Middle frontal gyrus (tissue), 1 donor: Measurements from ENCODE around the gene HOMER2.
A peak's percentile ranks its signal among the peaks of the same experiment; 100 is the strongest.
"Not testable (repeated sequence)": the region's sequence is repeated elsewhere in the genome, so short reads cannot be mapped to it uniquely, and the experiment has no call there.

ENCODE experiments used
- DNase-seq: peaks from one replicate; pipeline ENCODE4 v3.0.0-alpha.2; 2015; ENCODE audit warnings: low spot score; ENCODE audit errors: extremely low spot score

The HOMER2 gene

GRCh38 chr15:82835391-82835917, 117.1 kb downstream of the HOMER2 start:
- no peak for DNase-seq

DNA sequence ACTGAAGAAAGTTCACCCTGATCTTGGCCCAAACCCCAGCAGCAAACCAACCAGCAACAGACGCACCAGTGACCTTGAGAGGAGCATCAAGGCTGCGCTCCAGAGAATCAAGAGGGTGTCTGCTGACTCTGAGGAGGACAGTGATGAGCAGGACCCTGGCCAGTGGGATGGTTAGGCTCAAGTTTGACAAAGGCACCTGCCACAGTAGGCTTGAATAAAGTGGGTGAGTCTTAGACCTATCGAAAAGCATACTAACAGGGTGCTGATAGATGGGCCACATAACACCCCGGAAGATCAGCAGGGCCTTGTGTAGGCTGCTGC, 119.2 kb downstream of the HOMER2 start:
- no peak for DNase-seq

- peak; percentile 18 for DNase-seq
Measured at GRCh38 chr15:82832601-82833361, 119.7 kb downstream of the HOMER2 start.

- no peak for DNase-seq
Measured at GRCh38 chr15:82831894-82832600, 120.5 kb downstream of the HOMER2 start.

DNA sequence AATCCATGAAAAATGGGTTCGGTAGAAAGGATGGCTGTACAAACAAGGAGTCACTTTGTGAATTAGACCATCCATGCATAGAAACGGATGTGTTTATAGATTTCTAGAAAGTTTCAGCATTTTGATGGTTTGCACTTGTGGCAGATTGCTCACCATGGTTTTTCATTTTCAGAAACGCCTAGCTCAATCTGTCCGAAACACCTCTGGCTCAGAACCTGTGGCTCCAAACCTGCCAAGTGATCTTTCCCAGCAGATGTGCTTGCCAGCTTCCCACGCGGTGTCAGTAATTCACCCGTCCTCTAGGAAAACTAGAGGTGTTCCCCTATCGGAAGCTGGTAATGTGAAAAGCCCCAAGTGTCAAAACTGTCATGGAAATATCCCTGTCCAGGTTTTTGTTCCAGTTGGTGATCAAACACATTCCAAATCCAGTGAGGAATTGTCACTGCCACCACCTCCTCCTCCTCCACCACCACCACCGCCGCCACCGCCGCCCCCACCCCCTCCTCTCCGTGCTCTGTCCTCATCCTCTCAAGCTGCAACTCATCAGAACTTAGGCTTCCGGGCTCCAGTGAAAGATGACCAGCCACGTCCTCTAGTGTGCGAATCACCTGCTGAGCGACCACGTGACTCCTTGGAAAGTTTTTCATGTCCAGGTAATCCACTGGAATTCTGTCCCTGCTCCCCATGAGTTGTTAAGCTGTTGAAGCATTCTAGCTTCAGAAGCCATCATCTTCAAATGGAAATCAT, 121.9 kb downstream of the HOMER2 start:
- no peak for DNase-seq

DNA sequence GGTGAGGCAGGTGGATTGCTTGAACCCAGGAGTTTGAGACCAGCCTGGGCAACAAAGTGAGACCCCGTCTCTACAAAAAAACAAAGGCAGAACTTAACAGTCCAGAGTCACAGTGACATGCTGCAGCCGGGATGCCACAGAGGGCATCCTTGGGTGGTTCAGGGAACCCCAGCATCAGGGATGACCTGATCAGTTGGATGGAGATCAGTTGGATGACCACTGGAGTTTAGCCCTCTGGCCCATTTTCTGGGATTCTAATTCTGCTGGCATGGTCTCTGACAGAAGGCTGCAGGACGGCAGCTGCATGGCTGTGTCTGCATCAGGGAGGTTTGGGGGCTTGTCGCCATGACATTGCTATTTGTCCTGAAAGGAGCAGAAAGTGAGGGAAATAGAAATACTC, 123.3 kb downstream of the HOMER2 start:
- no peak for DNase-seq

DNA sequence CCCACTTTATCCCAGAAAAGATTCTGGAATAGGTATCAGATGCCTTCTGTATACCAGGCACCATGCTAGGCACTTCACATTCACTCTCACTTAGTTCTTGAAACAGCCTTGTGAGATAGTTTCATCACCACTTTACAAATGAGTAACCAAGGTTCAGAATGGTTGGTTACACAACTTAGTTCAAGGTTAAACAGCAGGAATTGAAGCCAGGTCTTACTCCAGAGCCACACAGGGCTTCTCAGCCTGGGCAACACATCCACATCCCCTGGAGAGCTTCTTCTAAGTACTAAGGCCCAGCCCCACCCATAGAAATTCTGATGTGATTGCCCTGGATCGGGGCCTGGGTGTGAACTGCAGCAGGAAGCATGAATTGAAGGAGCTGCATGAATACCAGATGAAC, 124.4 kb downstream of the HOMER2 start:
- DNase-seq, result no peak

DNA sequence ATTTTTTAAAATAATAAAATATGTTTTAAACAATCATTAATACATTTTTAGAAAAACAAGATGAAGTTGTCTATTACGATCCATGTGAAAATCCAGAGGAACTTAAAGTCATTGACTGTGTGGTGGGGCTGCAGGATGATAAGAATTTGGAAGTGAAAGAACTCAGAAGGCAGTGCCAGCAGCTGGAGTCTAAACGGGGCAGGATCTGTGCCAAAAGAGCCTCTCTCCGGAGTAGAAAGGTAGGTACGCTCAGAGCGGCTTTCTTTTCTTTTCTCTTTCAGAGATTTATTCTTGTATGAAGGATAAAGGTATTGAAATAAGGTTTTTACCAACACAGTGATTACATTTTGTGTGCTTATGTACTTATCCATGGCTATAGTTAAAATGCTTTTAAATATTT, 129.5 kb downstream of the HOMER2 start:
- DNase-seq, result no peak

GRCh38 chr15:82821851-82822250, 130.7 kb downstream of the HOMER2 start:
- not testable (repeated sequence) for DNase-seq

- DNase-seq, result not testable (repeated sequence)
Measured at GRCh38 chr15:82821396-82821795, 131.1 kb downstream of the HOMER2 start.

- no peak for DNase-seq
Measured at GRCh38 chr15:82820128-82820527, 132.4 kb downstream of the HOMER2 start.

- no peak for DNase-seq
Measured at GRCh38 chr15:82812994-82813393, 139.5 kb downstream of the HOMER2 start.

DNA sequence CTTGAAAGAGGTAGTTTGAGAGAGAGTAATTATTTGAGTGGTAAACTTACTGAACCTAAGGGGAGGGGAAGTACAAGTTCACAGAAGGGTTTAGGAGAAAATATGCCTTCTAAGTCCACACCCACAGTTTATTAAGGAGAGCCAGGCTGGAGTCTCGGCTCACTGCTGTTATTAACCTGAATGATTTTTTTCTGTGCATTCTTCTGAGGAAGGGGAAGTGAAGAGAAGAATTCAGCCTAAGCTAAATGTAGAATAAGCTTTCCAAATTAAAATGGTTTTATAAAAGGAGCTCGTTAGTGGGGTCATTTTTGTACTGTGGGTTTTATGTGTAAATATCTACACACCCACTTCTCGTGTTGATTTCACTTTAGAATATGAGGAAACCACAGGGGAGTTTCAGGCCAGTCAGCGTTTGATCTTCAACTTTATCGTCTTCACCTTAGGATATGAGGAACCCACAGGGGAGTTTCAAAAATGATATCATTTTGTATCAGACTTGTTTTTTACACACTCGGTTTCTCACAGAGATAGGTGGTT, 141.6 kb downstream of the HOMER2 start:
- no peak for DNase-seq

DNA sequence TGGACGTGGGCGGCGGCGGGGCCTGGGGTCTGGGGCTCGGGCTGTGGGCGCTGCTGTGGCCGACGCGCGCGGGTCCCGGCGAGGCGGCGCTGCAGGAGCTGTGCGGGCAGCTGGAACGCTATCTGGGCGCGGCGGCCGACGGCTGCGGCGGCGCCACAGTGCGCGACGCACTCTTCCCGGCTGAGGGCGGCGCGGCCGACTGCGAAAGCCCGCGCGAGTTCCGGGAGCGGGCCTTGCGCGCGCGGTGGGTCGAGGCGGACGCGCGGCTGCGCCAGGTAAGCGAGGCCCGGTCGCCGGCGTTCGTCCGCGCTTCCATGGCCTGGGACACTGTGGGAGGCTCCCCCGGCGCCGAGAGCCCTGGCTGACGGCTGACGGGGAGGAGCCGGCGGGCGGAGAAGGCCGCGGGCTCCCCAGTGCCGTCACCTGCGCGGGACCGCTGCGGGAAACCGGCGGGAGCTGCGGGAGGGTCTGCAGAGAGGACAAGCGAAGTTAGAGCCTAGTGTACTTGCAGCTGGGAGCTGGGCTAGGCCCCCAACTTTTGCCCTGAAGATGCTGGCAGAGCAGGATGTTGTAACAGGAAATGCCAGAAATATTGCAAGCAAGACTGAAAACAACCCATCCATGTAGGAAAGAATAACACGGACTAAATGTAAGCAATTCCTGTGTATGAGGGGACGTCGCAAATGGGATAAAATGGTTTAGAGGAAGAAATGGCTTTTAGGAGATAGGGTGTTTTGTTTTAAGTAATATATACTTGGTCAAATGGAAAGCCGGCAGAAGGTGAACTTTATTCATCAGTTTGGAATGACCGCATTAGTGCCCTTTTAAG, 142.2 kb downstream of the HOMER2 start:
- no peak for DNase-seq

GRCh38 chr15:82809308-82810060, 143.0 kb downstream of the HOMER2 start, which contains the start of gene WHAMM:
Gene WHAMM, plus strand, starts transcription at chr15:82809628. Its CDS starts 99 bp downstream, at chr15:82809727.
- DNase-seq, result peak; percentile 99

GRCh38 chr15:82808634-82809041, 143.9 kb downstream of the HOMER2 start:
- DNase-seq, result no peak

DNA sequence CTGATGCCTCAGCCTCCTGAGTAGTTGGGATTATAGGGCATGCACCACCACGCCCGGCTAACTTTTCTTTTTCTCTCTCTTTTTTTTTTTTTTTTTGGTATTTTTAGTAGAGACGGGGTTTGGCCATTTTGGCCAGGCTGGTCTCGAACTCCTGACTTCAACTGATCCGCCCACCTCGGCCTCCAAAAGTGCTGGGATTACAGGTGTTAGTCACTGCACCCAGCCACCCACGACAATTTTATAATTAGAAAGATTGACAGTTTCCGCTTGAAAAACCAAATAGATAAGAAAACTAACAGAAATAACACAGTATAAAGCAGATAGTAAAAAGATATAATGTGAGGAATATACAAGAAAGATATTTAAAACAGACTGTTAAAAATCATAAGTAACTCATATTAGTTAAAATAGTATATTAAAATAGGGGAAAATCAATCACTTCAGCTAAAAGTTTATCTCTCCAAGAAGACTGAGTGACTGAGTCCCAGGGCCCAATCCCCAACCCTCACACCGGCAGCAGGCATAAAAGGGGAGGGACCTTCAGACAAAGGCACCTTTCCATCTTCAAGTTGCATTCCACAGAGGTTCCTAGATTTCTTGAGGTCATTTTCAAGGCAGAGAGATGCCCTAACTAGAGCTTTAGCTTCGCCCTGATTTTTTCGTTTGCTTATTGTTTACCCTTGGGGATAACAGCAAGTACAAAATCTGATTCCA, 144.4 kb downstream of the HOMER2 start:
- DNase-seq, result no peak

GRCh38 chr15:82805994-82806406, 146.5 kb downstream of the HOMER2 start, which contains the start of gene FSD2:
Gene FSD2, minus strand, starts transcription at chr15:82806069. Its CDS starts 18,679 bp downstream, at chr15:82787390.
- DNase-seq, result no peak

DNA sequence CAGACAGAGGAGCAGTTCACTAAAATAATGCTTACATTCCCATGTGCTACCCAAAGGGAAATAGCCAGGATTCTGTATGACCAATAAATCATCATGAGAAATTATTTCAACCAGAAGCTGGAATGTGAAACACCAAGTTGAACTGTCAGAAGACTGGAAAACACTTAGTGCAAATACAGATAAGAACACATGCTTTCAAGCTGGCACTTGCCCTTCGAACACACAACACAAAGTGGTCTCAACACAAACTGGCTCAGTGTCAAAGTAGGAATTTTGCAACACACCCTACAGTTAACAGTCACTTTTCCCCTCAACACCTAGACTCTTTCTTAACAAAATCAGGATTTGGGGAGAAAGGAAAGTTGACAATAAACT, 148.0 kb downstream of the HOMER2 start:
- DNase-seq, result no peak
